IMR-90 (cell line): ENCODE data around the gene ID1.

Experiments used
- FOS ChIP-seq: fragments of 150-350 bp; IDR thresholded peaks from 2 replicates; pipeline ENCODE4 v1.6.1; 2016; ENCODE audit warnings: low read depth, low read length
- NFE2L2 ChIP-seq: fragments of 150-350 bp; IDR thresholded peaks from 2 replicates; pipeline ENCODE4 v1.6.1; 2016; ENCODE audit warnings: low read depth, mild to moderate bottlenecking, low read length
- POLR2A ChIP-seq: IDR thresholded peaks from 2 replicates; pipeline ENCODE4 v1.6.1; 2012; ENCODE audit warnings: mild to moderate bottlenecking, low read depth, low read length
- RAD21 ChIP-seq: IDR thresholded peaks from 2 replicates; pipeline ENCODE4 v1.6.1; 2012; ENCODE audit warnings: low read length, improper control_type of control experiment
- RFX5 ChIP-seq: IDR thresholded peaks from 2 replicates; pipeline ENCODE4 v1.8.0; 2012; ENCODE audit warnings: low read depth, mild to moderate bottlenecking, low read length, moderate library complexity
- SMC3 ChIP-seq: fragments of 150-350 bp; IDR thresholded peaks from 2 replicates; pipeline ENCODE4 v1.6.1; 2016; ENCODE audit warnings: low read depth, mild to moderate bottlenecking, antibody characterized with exemption, low read length, moderate library complexity
- TF ChIP-seq, protein P1 (sequence below): conservative IDR thresholded peaks from 2 replicates; pipeline ENCODE4 v1.5.1; 2012; ENCODE audit warnings: mild to moderate bottlenecking, low read depth, low read length, improper control_type of control experiment
- TF ChIP-seq, protein P2 (sequence below): fragments of 150-350 bp; IDR thresholded peaks from 2 replicates; pipeline ENCODE4 v1.6.1; 2017; ENCODE audit warnings: mild to moderate bottlenecking, antibody characterized with exemption, low read length, low read depth
- TF ChIP-seq, protein P3 (sequence below): fragments of 150-350 bp; IDR thresholded peaks from 2 replicates; pipeline ENCODE4 v1.6.1; 2016; ENCODE audit warnings: low read depth, mild to moderate bottlenecking, low read length, moderate library complexity, borderline replicate concordance

DNA sequence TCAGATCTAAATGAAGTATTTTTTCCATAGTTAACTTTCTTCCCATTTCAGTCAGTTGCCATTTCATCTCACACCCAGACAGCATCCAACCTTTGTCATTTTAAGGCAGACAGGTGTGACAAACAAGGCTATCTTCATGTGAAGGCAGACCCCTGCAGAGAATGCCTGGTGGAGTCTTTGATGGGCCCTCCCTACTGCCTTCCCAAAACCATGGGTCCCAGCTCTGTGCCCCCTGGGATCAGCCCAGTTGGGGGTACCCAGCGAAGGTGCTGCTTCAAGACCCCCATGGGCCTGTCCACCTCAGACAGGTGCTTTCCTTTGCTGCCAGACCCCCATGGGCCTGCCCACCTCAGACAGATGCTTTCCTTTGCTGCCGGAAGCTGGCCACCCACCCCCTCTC, 28.3 kb upstream of the ID1 start:
- no peak for TF ChIP-seq POLR2A
- no peak for TF ChIP-seq SMC3
- TF ChIP-seq, protein P1, sequence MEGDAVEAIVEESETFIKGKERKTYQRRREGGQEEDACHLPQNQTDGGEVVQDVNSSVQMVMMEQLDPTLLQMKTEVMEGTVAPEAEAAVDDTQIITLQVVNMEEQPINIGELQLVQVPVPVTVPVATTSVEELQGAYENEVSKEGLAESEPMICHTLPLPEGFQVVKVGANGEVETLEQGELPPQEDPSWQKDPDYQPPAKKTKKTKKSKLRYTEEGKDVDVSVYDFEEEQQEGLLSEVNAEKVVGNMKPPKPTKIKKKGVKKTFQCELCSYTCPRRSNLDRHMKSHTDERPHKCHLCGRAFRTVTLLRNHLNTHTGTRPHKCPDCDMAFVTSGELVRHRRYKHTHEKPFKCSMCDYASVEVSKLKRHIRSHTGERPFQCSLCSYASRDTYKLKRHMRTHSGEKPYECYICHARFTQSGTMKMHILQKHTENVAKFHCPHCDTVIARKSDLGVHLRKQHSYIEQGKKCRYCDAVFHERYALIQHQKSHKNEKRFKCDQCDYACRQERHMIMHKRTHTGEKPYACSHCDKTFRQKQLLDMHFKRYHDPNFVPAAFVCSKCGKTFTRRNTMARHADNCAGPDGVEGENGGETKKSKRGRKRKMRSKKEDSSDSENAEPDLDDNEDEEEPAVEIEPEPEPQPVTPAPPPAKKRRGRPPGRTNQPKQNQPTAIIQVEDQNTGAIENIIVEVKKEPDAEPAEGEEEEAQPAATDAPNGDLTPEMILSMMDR = no peak
- no peak for TF ChIP-seq RAD21
- TF ChIP-seq RFX5 = no peak
- TF ChIP-seq FOS = no peak
- TF ChIP-seq, protein P2, sequence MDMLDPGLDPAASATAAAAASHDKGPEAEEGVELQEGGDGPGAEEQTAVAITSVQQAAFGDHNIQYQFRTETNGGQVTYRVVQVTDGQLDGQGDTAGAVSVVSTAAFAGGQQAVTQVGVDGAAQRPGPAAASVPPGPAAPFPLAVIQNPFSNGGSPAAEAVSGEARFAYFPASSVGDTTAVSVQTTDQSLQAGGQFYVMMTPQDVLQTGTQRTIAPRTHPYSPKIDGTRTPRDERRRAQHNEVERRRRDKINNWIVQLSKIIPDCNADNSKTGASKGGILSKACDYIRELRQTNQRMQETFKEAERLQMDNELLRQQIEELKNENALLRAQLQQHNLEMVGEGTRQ = no peak
- TF ChIP-seq, protein P3, sequence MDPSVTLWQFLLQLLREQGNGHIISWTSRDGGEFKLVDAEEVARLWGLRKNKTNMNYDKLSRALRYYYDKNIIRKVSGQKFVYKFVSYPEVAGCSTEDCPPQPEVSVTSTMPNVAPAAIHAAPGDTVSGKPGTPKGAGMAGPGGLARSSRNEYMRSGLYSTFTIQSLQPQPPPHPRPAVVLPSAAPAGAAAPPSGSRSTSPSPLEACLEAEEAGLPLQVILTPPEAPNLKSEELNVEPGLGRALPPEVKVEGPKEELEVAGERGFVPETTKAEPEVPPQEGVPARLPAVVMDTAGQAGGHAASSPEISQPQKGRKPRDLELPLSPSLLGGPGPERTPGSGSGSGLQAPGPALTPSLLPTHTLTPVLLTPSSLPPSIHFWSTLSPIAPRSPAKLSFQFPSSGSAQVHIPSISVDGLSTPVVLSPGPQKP = no peak
- TF ChIP-seq NFE2L2 = no peak
